NB4 (cell line): Measurements from ENCODE around the gene ZNRF3.

Experiments
- DNase-seq: peaks from one replicate; pipeline ENCODE4 v3.0.0; 2010; ENCODE audit warnings: low read depth
- H3K4me3 ChIP-seq: one replicate; pipeline ENCODE4 v1.5.1; 2011; ENCODE audit warnings: mild to moderate bottlenecking, low read depth, low read length, moderate library complexity
- MYC ChIP-seq: IDR thresholded peaks from 2 replicates; pipeline ENCODE4 v1.6.1; 2011; ENCODE audit warnings: low read depth, low read length
- POLR2A ChIP-seq: IDR thresholded peaks from 2 replicates; pipeline ENCODE4 v1.6.1; 2011; ENCODE audit warnings: mild to moderate bottlenecking; ENCODE audit not compliant: insufficient read length; ENCODE audit errors: extremely low read depth
- TF ChIP-seq, protein P1 (sequence below): IDR thresholded peaks from one replicate; pipeline ENCODE4 v1.5.1; 2012; ENCODE audit warnings: low read depth, low read length
- TF ChIP-seq, protein P2 (sequence below): IDR thresholded peaks from 2 replicates; pipeline ENCODE4 v1.6.1; 2011; ENCODE audit warnings: low read depth, low read length

ZNRF3 gene

DNA sequence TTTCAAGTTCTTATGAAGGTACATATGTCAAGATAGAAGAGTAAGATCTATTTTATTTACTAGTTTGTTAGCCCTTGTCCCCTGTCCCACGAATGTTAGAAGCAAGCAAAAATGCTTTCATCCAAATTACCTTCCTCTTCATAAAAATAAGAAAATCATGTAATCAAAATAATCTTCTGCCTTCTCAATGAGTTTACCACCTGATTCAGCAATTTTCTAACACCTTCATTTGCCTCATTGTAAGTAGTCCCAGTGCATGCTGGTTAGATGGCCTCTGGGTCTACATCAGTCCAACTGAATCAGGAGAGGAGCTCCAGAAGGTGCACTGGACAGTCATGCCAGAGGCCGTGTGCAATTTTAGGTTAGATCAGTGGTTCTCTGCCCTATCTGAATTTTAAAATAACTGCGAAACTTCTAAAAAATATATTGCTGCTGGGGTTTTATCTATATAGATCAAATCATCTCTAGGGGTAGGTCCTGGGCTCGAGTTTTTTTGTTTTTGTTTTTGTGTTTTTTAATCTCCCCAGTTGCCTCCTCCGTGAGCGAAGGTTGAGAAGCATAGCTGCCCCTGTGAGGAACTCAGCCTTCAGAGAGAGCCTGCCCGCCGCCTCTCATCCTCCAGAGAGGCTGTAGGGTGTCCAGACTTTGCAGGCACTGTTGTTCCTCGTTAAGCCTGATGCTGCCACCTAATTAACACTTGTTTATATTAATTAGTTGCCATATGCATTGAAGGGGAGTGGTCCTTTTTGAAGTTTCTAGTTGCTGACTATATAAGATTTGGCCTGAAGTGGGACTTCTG lies 146.0 kb downstream of the ZNRF3 start:
- TF ChIP-seq MYC, result no peak
- TF ChIP-seq, protein P1, sequence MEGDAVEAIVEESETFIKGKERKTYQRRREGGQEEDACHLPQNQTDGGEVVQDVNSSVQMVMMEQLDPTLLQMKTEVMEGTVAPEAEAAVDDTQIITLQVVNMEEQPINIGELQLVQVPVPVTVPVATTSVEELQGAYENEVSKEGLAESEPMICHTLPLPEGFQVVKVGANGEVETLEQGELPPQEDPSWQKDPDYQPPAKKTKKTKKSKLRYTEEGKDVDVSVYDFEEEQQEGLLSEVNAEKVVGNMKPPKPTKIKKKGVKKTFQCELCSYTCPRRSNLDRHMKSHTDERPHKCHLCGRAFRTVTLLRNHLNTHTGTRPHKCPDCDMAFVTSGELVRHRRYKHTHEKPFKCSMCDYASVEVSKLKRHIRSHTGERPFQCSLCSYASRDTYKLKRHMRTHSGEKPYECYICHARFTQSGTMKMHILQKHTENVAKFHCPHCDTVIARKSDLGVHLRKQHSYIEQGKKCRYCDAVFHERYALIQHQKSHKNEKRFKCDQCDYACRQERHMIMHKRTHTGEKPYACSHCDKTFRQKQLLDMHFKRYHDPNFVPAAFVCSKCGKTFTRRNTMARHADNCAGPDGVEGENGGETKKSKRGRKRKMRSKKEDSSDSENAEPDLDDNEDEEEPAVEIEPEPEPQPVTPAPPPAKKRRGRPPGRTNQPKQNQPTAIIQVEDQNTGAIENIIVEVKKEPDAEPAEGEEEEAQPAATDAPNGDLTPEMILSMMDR, result no peak
- TF ChIP-seq, protein P2, sequence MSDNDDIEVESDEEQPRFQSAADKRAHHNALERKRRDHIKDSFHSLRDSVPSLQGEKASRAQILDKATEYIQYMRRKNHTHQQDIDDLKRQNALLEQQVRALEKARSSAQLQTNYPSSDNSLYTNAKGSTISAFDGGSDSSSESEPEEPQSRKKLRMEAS, result no peak
- TF ChIP-seq POLR2A, result no peak
- no peak overlapping the region for H3K4me3 ChIP-seq
- no peak for DNase-seq

DNA sequence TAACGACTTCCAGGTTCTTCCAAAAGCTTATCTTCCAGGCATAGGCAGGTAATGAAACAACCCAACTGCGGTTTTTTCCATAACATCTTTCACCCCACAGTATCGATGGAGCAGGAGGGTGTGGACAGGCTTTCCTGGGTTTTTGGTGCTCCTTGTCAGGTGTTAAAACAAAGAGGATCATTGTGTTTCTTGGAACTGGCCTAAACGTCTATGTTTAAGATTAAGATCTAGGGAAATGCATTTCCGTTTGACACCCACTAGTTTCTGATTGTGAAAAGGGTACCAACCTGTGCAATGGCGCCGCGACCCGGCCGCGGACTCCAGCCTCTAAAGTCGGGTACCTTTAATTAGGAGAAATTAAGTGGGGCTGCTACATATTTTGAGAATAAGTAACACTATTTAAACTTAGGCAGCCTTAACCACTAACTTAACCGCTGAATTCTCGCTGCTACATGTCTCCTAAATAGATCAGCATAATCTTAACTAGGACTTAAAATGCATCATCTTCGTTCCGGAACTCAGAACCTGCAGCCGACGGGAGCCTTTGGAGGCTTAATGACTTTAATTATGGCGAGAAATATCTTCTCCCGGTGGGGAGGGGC lies 146.7 kb downstream of the ZNRF3 start:
- no peak overlapping the region for H3K4me3 ChIP-seq
- TF ChIP-seq, protein P1, result no peak
- TF ChIP-seq, protein P2, result no peak
- TF ChIP-seq MYC (no peak), POLR2A (no peak)
- no peak for DNase-seq

DNA sequence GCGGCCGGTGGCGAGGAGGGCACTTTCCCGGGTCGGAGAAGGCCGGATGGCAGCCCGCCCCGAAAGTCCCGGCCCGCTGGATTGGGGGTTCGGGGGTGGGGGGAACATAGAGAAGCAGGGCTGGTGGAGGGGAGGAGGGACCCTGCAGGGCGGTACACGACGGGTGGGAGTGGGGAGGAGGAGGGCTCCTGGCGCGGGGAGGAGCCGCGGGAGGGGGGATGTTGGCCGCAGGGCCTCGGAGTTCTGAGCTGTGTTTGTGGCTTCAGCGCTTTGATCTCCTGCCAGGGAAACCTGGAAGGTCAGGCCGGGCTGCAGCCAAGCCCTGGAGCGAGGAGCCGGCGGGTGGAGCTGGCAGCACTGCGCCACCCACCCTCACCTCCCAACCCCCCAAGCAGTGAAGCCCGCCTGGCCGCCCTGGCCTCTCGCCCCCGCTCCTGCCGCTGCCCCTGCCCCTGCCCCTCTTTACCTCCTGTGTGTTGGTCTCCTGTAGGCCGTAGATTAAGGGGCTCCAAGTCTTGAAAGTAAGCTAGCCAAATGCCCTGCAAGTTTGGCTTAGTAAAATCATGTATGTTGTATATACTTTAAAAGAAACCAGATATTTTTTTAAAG lies 147.3 kb downstream of the ZNRF3 start:
- TF ChIP-seq, protein P1, result no peak
- TF ChIP-seq MYC, result no peak
- TF ChIP-seq, protein P2, result no peak
- no peak for TF ChIP-seq POLR2A
- H3K4me3 ChIP-seq, result no peak overlapping the region
- DNase-seq, result no peak

DNA sequence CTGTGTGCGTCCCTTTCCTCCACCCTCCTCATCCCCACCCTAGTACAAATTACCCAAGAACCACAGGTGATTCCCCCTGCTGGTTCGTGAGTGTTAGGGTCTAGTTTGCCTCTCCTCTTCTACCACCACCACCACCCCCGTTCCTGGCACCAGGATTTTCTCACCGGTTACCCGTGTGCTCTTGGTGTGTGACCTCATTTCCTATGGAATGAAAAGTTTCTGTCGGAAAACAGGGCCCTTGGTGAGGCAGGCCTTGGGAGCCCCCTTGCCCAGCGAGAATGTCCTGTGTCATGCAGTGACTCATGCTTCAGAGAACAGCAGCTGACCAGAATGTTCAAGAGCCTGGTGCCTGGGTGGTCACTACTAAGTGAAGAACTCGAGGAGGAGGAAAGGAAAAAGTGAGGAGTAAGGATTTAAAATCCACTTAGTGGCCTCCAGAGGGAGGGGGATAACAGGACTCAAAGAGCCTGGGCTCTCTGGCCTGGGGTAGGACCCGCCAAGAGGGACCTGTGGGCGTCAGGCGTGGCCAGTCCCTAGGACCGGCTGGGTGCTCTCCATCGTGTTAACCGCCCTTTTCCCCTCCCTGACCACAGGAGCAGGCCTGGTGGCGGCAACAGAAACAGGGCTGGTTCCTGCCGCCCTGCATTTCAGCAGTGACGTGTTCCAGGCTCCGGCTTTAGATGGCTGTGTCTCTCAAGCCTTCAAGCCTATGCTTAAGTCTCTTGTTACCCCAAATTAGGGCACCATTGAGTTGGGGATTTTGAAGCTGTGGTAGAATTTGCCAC lies 148.0 kb downstream of the ZNRF3 start:
- no peak for DNase-seq
- H3K4me3 ChIP-seq, result no peak overlapping the region
- no peak for TF ChIP-seq POLR2A
- TF ChIP-seq, protein P1, result no peak
- TF ChIP-seq, protein P2, result no peak
- TF ChIP-seq MYC, result no peak

DNA sequence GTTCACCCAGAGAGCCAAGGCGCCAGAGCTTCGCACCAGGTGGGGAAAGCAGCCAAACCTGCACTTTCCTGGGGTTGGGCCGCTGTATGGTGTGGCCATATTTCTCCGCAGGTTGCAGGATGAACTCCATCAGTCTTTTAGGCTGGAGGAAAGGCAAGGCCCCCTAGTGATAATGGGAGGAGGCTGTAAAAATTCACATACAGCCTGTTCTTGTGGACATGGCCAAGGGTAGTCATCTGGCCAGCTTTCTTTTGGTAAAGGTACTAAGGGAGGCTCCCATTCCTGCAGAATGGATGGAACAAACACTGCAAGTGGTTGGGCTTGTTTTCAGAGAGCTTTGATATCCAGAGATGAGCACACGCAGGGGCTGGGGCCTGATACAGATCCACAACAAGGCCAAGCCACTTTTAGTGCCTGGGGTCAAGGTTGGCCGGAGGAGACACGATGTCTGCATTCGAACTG lies 148.7 kb downstream of the ZNRF3 start:
- no peak overlapping the region for H3K4me3 ChIP-seq
- DNase-seq, result no peak
- TF ChIP-seq, protein P1, result no peak
- TF ChIP-seq, protein P2, result no peak
- TF ChIP-seq MYC, result no peak
- TF ChIP-seq POLR2A, result no peak
